HPDE6-E6E7 (cell line): ENCODE data around the gene EFNB2.

ENCODE experiments used
- DNase-seq: peaks from one replicate; pipeline ENCODE4 v3.0.0; 2011; ENCODE audit warnings: missing footprints; ENCODE audit errors: extremely low spot score

The EFNB2 gene

DNA sequence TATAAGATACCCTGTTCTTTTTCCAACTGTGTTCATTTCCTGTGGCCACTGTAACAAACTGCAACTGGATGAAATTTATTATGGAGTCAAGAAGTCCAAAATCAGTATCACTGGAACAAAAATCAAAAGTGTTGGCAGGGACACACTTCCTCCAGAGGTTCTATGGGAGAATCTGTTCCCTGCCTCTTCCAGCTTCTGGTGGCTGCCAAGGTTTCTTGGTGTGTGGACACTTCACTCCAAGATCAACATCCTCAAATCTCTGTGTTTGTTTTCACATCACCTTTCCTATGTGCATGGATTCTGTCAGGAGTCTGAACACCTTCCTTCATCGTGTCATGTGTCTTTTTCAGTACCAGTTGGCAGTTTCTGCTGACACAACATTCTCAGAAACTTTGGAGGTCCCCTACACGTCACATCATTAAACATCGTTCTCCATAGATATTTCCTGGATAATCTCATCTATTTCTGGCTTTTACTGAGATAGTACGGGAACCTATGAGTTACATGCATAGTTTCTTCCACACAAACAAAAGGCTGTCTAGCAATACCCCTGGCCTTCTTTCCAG lies 15.2 kb upstream of the EFNB2 start:
- DNase-seq, result no peak

- DNase-seq, result no peak
These were observed 12.7 kb upstream of the EFNB2 start for GRCh38 chr13:106548064-106548696.

DNA sequence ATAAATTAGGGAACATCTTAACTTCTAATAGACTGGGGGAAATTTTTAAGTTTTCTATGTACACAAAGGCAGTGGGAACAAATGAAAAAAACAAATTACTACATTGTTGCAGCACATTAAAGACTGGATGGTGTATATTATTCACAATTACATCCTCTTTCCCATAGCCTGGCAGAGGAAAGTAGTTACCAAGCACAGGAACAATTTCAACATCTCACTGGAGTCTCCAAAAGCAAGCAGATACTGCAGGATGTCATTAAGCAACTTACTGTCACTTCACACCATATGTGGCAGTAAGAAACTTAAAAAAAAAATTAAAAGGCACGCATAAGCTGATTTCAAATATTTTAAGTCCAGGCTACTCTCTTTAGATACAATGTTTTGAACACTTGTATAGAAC lies 6.4 kb upstream of the EFNB2 start:
- no peak for DNase-seq

- no peak for DNase-seq
These were observed 5.2 kb upstream of the EFNB2 start for GRCh38 chr13:106540613-106541012.

DNA sequence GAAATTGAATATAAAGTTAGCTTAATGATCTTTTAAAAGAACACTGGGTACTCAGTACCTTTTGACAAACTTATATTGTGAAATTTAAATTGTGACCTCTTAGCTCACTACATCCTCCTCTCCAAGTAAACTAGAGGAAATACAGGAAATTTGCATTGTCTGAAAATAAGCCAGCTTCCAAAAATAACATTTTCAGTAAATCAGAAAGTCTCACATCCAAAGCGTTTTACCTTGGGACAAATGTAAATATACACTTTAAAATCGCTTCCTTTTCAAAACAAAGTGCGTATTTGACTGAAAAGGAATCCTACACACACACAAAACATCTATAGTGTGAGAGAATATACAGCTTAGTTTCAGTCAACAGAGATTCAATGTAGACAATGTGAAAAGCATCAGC lies 2.1 kb upstream of the EFNB2 start:
- no peak for DNase-seq

- no peak for DNase-seq
These were observed 977 bp upstream of the EFNB2 start for GRCh38 chr13:106536244-106537034.

DNA sequence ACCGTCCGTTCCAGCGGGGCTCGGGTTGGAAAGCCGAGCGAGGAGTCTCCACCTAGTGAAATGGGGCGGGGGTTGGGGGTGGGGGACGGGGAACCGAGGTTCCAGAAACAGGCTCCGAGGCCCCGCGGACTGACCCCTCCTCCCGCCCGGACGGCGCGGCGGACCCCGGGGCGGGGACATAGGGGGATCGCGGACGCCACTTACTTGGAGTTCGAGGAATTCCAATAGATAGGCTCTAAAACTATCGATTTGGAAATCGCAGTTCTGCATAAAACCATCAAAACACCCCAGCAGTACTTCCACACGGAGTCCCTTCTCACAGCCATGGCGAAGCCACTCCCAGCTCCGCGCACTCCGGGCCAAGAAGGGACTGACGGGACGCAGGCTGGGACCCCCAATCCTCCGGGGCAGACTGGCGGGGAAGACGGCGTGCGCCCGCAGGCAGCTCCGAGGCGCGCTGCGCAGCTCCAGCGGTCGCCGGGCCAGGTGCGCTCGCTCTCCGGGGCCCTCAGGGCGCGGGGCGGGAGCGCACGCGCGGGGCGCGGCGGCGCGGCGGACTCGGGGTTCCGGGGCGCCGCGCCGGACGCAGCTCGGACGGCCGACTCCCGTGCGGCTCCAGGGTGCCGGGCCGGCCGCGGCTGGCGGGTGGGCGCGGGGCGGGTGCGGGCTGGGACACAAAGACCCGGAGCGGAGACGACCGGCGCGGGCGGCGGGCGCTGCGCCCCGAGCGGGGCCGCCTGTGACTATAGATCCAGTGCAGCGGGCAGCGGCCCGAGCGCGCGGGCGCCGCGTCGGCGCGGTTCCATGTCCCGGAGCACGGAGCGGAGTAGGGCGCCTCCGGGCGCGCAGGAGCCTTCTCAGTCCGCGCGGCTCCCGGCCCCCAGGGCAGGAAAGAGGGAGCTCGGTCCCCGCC lies 567 bp downstream of the EFNB2 start:
- no peak for DNase-seq

GRCh38 chr13:106533943-106534638 lies 1.4 kb downstream of the EFNB2 start:
- DNase-seq, result no peak

DNA sequence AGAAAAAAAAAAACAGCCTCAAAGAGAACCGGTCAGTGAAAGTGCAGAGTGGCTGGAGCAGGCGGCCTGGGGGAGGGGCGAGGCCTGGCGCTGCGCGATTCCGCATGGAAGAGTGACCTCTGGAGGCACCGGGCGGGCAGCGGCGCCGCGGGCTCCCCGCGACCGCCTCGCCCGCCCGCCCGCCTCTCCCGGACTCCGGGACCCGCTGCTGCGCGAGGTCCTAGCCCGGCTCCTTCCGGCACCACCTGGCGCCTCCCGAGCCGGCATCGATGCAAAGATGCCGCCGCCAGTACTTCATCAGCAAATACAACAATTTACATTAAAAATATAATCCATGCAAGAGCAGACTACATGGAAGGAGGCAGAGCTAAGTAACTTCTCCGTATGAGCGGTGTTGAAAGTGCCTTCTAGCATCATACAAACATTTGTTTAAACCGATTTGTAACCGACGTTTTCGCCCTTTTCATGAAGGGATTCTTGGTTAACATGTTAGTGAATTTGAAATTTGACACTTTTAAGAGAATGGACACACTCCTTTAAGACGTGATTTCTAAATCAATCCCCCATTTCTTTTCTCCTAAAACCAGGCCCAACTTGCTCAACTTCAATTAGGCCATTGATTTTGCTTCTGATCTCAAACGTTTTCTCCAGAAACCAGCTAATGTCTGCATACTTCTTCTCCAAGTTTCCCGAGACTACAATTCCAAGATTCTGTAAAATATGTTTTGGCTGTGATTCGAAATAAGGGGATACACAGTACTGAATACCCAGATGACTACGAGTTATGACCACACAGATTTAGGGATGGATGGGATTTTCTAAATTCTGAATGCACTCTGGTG lies 2.1 kb downstream of the EFNB2 start:
- peak; percentile 70 for DNase-seq

GRCh38 chr13:106532111-106532929 lies 3.1 kb downstream of the EFNB2 start:
- no peak for DNase-seq

- DNase-seq, result no peak
These were observed 4.4 kb downstream of the EFNB2 start for GRCh38 chr13:106530980-106531481.

DNA sequence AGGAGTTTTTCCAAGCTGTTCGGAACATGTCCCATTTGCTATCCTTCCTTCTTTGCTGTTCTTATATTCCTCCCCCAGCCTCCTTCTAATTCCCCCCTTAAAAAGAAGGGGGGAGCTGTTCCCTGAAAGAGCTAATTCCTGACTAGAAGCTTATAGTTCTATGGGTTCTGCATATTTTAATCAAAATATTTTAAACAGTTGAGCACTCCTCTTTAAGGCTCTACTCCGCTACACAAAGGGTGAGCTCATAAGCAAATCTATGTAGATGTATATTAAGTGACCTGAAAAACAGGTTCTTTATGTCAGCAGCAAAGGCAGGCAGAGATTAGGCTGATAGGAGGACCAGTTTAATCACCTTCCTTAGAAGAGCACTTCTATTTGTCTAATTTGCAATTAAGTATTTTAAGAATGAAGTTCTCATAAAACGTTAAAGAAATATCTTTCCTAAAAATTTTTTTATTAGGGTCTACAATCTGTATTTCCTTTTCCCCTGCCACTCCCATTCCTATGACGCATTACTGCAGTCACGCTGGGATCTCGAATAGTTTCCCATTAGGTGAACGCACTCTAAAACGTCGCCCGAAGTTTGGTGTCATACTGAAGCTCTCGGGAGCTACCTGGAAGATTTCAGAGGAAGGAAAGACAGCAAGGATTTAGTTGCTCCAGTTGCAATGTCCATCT lies 5.2 kb downstream of the EFNB2 start:
- DNase-seq, result no peak

- no peak for DNase-seq
These were observed 5.9 kb downstream of the EFNB2 start for GRCh38 chr13:106529415-106530170.

- no peak for DNase-seq
These were observed 6.6 kb downstream of the EFNB2 start for GRCh38 chr13:106528718-106529414.

DNA sequence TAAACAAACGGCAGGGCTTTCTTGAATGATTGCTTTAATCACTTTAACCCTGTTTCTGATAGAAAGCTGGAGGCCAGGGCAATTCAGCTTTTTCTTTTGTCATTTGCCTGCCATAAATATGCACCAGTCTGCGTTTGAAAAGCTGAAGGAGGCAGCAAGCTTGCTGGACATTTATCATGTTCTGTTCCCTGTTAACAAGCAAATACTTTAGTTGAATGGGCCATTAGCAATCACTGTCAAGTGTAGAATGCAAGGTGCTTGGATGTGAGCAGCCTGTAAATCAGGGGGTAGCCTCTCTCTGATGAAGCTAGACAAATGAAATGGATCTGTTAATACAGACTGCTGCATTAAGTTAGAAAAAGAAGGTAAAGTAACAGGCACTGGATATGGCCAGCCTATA lies 7.6 kb downstream of the EFNB2 start:
- no peak for DNase-seq

DNA sequence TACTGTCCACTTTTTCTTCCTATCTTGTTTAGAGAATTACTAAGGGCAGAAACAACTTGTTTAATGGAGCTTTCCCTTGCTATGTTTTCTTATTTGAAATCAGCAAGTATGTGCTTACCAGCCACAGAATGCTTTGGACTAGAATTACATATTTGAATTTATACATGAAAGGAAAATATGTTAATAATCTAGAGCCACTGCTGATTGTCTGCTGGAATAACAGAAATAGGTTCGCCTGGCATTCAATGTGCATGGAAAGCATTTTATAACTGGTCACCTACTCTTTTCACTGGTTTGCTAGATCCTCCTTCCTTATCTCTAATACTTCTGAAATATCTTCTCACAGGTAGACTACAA lies 8.0 kb downstream of the EFNB2 start:
- no peak for DNase-seq

DNA sequence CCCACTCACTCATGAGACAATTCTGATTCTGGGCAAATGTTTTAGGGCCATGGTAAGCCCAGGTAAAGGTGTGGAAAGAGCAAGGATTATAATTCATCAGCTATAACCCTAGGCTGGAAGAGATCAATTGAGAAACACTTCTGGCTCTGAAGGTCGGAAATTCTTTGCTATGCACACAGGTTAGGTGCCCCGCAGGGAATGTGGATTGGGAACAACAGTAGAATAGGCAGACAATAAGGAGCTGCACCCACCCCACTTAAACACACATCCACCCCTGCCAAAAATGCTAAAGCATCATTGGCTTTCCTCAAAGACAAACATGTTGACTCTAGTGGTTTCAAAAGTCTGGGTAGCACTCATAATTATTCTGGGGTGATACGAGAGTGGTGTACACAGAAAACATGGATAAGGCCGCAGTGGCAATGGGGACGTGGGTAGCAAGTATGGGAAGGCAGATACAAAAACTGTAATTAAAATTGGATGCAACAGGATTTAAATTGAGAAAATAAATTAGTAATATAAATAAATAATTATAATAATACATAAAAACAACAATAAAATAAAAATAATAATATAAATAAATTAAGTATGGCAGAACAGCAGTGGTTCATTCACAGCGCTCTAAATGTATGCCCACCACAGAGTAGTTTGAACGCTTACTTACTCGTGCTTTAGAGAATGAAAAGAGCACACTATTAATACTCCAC lies 8.6 kb downstream of the EFNB2 start:
- no peak for DNase-seq
